Kidney tubule cell (primary cell): ENCODE data around the gene KRTAP4-16.
A peak's percentile ranks its signal among the peaks of the same experiment; 100 is the strongest.
"Not testable (repeated sequence)": the region's sequence is repeated elsewhere in the genome, so short reads cannot be mapped to it uniquely, and the experiment has no call there.

Experiments used
- DNase-seq: peaks from one replicate; pipeline ENCODE4 v3.0.0-alpha.2; 2018; ENCODE audit warnings: low spot score

The KRTAP4-16 gene

GRCh38 chr17:41101586-41102259, at the start of gene KRTAP4-16:
TSS of gene KRTAP4-16 (minus strand) at chr17:41102209. CDS start at chr17:41102209, 0 bp downstream.
- no peak for DNase-seq

GRCh38 chr17:41151525-41151924, 49.5 kb upstream of the KRTAP4-16 start:
- no peak for DNase-seq

DNA sequence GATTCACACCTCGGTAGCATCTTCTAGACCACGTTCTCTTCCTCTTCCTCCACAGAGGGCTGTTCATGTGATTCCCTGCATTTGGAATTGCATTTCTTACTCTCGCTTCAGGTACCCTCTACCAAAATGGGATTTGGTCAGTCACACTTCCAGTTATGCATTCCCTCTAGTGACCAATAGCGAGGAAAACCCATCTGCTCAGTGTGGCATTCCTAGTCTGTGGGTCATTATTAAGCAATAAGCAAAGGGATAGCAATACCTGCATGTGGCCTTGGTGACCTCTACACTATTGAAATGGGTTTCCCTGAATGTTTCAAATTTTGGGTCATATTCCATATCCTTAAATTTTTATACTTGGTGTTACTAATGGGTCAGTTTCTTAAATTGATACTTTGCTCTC, 48.0 kb upstream of the KRTAP4-16 start:
- no peak for DNase-seq

GRCh38 chr17:41149652-41149985, 47.6 kb upstream of the KRTAP4-16 start, which contains the start of gene KRTAP4-5:
TSS of gene KRTAP4-5 (minus strand) at chr17:41149825. CDS start at chr17:41149767, 58 bp downstream.
- DNase-seq: no peak

DNA sequence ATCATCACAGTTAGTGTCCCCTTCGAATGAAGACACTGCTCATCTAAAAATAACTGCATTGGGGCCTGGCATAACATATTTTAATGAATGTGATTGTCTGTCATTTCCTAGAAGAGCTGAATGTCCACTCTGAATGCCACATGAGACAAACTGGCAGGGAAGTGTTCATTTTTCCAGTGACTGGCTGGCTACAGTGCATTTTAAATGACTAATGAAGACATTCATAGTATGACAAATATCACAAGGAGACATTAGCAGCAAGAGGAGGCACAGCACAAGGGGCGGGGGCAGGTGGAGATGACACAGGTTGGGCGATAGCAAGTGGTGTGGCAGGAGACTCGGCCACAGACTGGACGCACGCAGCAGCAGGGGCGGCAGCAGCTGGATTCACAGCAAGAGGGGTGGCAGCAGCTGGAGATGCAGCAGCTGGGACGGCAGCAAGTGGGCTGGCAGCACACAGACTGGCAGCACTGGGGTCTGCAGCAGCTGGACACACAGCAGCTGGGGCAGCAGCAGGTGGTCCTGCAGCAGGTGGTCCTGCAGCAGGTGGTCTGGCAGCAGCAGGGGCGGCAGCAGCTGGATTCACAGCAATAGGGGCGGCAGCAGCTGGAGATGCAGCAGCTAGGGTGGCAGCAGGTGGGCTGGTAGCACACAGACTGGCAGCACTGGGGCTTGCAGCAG, 47.1 kb upstream of the KRTAP4-16 start:
- peak; percentile 69 for DNase-seq

DNA sequence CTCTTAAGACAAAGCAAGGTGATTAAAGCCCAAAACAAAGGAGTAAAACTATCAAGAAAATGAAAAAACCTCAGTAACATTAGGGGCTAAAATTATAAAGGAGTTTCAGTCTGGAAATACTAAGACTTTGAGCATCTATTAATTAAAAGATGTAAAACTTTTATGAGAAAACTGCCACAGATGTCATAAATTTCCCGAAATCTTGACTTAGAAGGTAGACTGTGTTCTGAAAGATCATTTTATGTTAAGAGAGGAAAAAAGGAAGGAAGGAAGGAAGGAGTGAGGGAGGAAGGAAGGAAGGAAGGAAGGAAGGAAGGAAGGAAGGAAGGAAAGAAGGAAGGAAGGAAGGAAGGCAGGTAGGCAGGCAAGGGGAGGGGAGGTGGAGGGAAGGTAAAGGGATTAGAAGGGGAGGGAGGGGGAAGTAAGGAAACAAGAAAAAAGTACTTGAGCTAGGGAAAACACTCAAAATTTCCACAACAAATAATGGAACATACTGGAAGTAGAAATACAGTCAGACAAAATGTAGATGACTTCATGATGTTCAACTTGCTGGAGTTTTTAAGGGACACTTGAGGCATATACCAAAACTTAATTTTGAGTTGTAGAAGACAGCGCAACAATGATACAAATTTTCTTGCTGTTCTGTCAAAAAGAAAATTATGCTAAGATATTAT, 45.7 kb upstream of the KRTAP4-16 start:
- DNase-seq: no peak

DNA sequence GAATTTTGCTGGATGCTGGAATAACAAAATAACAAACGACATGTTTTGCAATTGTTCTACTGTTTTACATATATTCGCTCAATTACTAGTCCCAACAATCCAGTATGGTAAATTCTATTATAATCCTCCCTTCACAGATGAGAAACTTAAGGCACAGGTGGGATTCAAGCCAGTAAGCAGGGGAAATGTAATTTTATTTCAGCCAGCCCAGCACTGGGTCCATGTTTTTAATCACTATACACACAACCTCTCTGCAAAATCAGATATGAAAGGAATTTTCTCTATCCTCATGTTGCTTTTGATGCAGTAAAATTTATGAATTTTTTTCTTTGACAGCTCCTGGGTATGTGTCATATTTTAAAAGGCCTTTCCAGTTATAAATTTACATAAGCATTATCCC, 43.3 kb upstream of the KRTAP4-16 start:
- DNase-seq: no peak

DNA sequence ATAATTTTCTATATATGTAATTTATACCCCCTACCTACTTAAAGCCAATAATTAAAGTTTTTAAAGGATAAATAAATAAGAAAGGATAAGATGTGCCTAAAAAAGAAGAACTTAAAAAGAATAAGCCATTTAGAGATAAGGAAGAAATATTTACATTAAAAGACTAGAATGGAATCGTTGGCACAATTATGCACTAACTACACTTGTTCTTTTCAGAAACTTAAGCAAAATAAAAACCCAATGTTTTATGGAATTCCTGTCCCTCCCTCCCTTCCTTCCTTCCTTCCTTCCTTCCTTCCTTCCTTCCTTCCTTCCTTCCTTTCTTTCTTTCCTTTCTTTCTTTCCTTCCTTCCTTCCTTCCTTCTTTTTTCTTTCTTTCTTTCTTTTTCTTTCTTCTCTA, 42.8 kb upstream of the KRTAP4-16 start:
- DNase-seq: no peak

GRCh38 chr17:41141361-41141760, 39.4 kb upstream of the KRTAP4-16 start:
- DNase-seq: no peak

GRCh38 chr17:41140360-41141131, 38.5 kb upstream of the KRTAP4-16 start, which contains the start of gene KRTAP4-6:
TSS of gene KRTAP4-6 (minus strand) at chr17:41140544. CDS start at chr17:41140487, 57 bp downstream.
- DNase-seq: peak; percentile 100

DNA sequence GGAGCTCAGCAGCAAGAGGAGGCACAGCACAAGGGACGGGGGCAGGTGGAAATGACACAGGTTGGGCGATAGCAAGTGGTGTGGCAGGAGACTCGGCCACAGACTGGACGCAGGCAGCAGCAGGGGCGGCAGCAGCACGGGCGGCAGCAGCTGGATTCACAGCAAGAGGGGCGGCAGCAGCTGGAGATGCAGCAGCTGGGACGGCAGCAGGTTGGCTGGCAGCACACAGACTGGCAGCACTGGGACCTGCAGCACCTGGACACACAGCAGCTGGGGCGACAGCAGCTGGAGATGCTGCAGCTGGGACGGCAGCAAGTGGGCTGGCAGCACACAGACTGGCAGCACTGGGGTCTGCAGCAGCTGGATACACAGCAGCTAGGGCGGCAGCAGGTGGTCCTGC, 37.9 kb upstream of the KRTAP4-16 start:
- not testable (repeated sequence) for DNase-seq

GRCh38 chr17:41133880-41134735, 32.1 kb upstream of the KRTAP4-16 start:
- peak; percentile 52 for DNase-seq

- peak; percentile 93 for DNase-seq
These were observed 30.0 kb upstream of the KRTAP4-16 start for GRCh38 chr17:41131979-41132378.

GRCh38 chr17:41127371-41127770, 25.4 kb upstream of the KRTAP4-16 start:
- no peak for DNase-seq

DNA sequence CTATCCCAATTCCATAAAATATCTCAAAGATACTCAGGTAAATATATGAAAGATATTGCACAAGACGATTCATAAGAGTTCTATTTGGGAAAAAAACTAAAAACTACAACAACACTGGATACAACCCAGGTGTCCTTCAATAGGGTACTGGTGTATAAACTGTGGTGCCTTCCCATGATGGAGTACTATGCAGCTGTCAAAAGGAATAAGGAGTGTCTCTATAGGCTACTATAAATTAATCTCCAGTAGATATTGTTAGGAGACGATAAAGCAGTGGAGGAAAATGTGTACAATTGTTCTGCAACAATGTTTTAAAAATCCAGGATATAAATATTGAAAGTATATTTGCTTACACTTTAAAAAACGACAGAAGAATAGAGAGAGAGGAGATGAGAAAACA, 24.4 kb upstream of the KRTAP4-16 start:
- DNase-seq: no peak

GRCh38 chr17:41125064-41125463, 23.1 kb upstream of the KRTAP4-16 start:
- no peak for DNase-seq

DNA sequence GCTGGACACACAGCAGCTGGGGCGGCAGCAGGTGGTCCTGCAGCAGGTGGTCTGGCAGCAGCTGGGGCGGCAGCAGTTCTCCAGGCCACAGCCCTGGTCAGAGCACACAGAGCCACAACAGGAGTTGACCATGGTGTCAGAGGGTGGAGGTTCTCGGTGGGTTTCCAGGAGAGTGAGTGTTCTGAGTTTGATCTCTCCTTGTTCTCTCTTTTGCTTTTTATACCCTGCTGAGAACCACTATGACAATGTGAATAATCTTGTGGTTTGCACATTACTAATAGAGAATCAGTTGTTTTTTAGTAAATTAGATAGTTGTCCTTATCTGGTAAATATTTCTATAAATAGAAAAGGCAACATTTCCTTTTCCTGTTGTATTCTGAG, 22.0 kb upstream of the KRTAP4-16 start, which contains the start of gene KRTAP4-12:
Gene KRTAP4-12, minus strand, starts transcription at position 192 of the 381 bp plus-strand sequence. Its CDS starts 60 bp downstream, at position 132.
- DNase-seq: not testable (repeated sequence)

GRCh38 chr17:41123292-41123990, 21.4 kb upstream of the KRTAP4-16 start:
- DNase-seq: not testable (repeated sequence)

DNA sequence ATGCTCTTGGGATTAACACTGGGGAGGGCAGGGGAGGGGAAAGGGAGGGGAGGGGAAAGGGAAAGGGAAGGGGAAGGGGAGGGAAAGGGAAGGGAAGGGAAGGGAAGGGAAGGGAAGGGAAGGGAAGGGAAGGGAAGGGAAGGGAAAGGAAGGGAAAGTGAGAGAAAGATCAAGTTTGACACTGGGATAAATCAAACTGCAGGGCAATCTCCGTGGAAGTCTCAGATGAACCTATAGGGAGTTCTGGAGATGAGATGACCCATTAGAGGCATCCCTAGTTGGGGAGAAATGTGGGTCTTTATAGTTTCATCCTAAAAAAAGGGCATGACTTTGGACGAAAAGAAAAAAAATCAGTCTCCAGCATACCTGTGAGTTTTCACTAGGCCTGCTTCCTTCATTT, 19.7 kb upstream of the KRTAP4-16 start:
- DNase-seq: no peak
